ENCODE measurements around the gene HSPB1.
"Not testable (repeated sequence)": the region's sequence is repeated elsewhere in the genome, so short reads cannot be mapped to it uniquely, and the experiment has no call there.

The HSPB1 gene

GRCh38 chr7:76261931-76262330, 40.5 kb upstream of the HSPB1 start:
- no peak for DNase-seq (ENCODE audit: low spot score)
- TF ChIP-seq CTCF (IDR thresholded peaks at IDR 0.05) = no peak
- no peak overlapping the region for H3K4me3 ChIP-seq
- H3K27ac ChIP-seq = no peak overlapping the region

- Histone ChIP-seq H3K27ac (no peak overlapping the region), H3K4me3 (no peak overlapping the region)
- no peak for DNase-seq (ENCODE audit: low spot score)
- TF ChIP-seq CTCF (IDR thresholded peaks at IDR 0.05) = peak; percentile 28
Measured at GRCh38 chr7:76262683-76263402, 39.6 kb upstream of the HSPB1 start.

GRCh38 chr7:76265299-76265698, 37.2 kb upstream of the HSPB1 start:
- H3K4me3 ChIP-seq = no peak overlapping the region
- DNase-seq (ENCODE audit: low spot score) = no peak
- H3K27ac ChIP-seq = no peak overlapping the region
- TF ChIP-seq CTCF (IDR thresholded peaks at IDR 0.05) = no peak

GRCh38 chr7:76267107-76267893, 35.2 kb upstream of the HSPB1 start:
- no peak for TF ChIP-seq CTCF (IDR thresholded peaks at IDR 0.05)
- no peak for DNase-seq (ENCODE audit: low spot score)
- Histone ChIP-seq H3K27ac (no peak overlapping the region), H3K4me3 (peak overlapping the region; percentile 69)

GRCh38 chr7:76267894-76268183, 34.6 kb upstream of the HSPB1 start:
- peak overlapping the region; percentile 69 for H3K4me3 ChIP-seq
- no peak for TF ChIP-seq CTCF (IDR thresholded peaks at IDR 0.05)
- H3K27ac ChIP-seq = no peak overlapping the region
- DNase-seq (ENCODE audit: low spot score) = no peak

GRCh38 chr7:76268376-76268775, 34.1 kb upstream of the HSPB1 start:
- no peak overlapping the region for H3K27ac ChIP-seq
- no peak for TF ChIP-seq CTCF (IDR thresholded peaks at IDR 0.05)
- H3K4me3 ChIP-seq = peak overlapping the region; percentile 69
- no peak for DNase-seq (ENCODE audit: low spot score)

GRCh38 chr7:76269895-76270294, 32.6 kb upstream of the HSPB1 start:
- no peak for TF ChIP-seq CTCF (IDR thresholded peaks at IDR 0.05)
- Histone ChIP-seq H3K27ac (no peak overlapping the region), H3K4me3 (no peak overlapping the region)
- DNase-seq (ENCODE audit: low spot score) = no peak

GRCh38 chr7:76271384-76271783, 31.1 kb upstream of the HSPB1 start:
- not testable (repeated sequence) for H3K27ac ChIP-seq; DNase-seq (ENCODE audit: low spot score); H3K4me3 ChIP-seq
